Measurements from ENCODE around the gene DHCR7.
A peak's percentile ranks its signal among the peaks of the same experiment; 100 is the strongest.
"Not testable (repeated sequence)": the region's sequence is repeated elsewhere in the genome, so short reads cannot be mapped to it uniquely, and the experiment has no call there.

DHCR7 gene

GRCh38 chr11:71437399-71437798 lies 10.8 kb downstream of the DHCR7 start:
- no peak for DNase-seq (ENCODE audit: low spot score)

GRCh38 chr11:71436861-71437260 lies 11.3 kb downstream of the DHCR7 start:
- no peak for DNase-seq (ENCODE audit: low spot score)

GRCh38 chr11:71435278-71435951 lies 12.8 kb downstream of the DHCR7 start:
- no peak for DNase-seq (ENCODE audit: low spot score)

GRCh38 chr11:71434576-71435130 lies 13.5 kb downstream of the DHCR7 start:
- no peak for DNase-seq (ENCODE audit: low spot score)

GRCh38 chr11:71433648-71434450 lies 14.3 kb downstream of the DHCR7 start:
- DNase-seq (ENCODE audit: low spot score): no peak

GRCh38 chr11:71432761-71433647 lies 15.2 kb downstream of the DHCR7 start:
- DNase-seq (ENCODE audit: low spot score): no peak

GRCh38 chr11:71431271-71431670 lies 16.9 kb downstream of the DHCR7 start:
- DNase-seq (ENCODE audit: low spot score): no peak

GRCh38 chr11:71430166-71430565 lies 18.0 kb downstream of the DHCR7 start:
- DNase-seq (ENCODE audit: low spot score): no peak

- no peak for DNase-seq (ENCODE audit: low spot score)
Observed at GRCh38 chr11:71429701-71430100, 18.5 kb downstream of the DHCR7 start.

- no peak for DNase-seq (ENCODE audit: low spot score)
Observed at GRCh38 chr11:71428861-71429435, 19.2 kb downstream of the DHCR7 start.

- no peak for DNase-seq (ENCODE audit: low spot score)
Observed at GRCh38 chr11:71426413-71426812, 21.8 kb downstream of the DHCR7 start.

GRCh38 chr11:71425860-71426259 lies 22.3 kb downstream of the DHCR7 start:
- DNase-seq (ENCODE audit: low spot score): no peak

- DNase-seq (ENCODE audit: low spot score): peak; percentile 6
Observed at GRCh38 chr11:71425409-71425808, 22.8 kb downstream of the DHCR7 start.

- no peak for DNase-seq (ENCODE audit: low spot score)
Observed at GRCh38 chr11:71423181-71423790, 24.9 kb downstream of the DHCR7 start.

- not testable (repeated sequence) for DNase-seq (ENCODE audit: low spot score)
Observed at GRCh38 chr11:71422318-71422717, 25.9 kb downstream of the DHCR7 start.

GRCh38 chr11:71421392-71421950 lies 26.7 kb downstream of the DHCR7 start:
- no peak for DNase-seq (ENCODE audit: low spot score)

- peak; percentile 51 for DNase-seq (ENCODE audit: low spot score)
Observed at GRCh38 chr11:71420455-71421241, 27.5 kb downstream of the DHCR7 start.

- DNase-seq (ENCODE audit: low spot score): peak; percentile 10
Observed at GRCh38 chr11:71418643-71419042, 29.6 kb downstream of the DHCR7 start.

GRCh38 chr11:71414645-71415044 lies 33.5 kb downstream of the DHCR7 start:
- no peak for DNase-seq (ENCODE audit: low spot score)

GRCh38 chr11:71410363-71410966 lies 37.7 kb downstream of the DHCR7 start:
- DNase-seq (ENCODE audit: low spot score): no peak

All from NAMALWA (cell line).